Suprapubic skin (tissue), 3 donors: Measurements from ENCODE around the gene RCN2.

Experiments
- EP300 ChIP-seq: sonication (generic); formaldehyde crosslinking; IDR thresholded peaks from one replicate; pipeline ENCODE4 v1.6.1; 2017; ENCODE audit warnings: antibody characterized with exemption
- TF ChIP-seq, protein P1 (sequence below), 2 donors: fragments of 200-600 bp in 1 of 2; fragments of 450-650 bp in 1 of 2; sonication (generic) in 1 of 2; IDR thresholded peaks; one replicate each; pipeline ENCODE4 v1.5.1; 2016 to 2019; ENCODE audit warnings: antibody characterized with exemption in 2 of 2, mild to moderate bottlenecking in 1 of 2, moderate library complexity in 1 of 2

DNA sequence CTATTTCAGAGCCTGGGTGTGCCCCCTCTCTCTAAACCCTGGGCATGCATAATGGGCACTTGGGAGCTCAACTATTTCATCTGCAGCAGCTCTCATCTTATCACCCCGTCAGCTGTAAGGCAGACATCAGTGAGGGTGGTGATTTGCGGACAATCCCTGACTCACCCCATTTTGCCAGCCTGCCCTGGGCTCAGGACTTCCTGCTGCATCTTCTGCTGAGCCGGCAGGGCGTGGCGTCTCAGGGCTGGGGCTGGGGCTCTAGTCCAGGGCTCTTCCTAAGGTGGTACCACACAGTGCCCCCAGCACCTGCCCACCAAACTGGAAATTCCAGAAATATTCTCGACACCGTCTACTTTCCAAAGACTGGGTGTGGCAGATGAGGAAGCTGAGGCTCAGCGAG is 62.5 kb downstream of the RCN2 start:
- no peak for TF ChIP-seq EP300
- TF ChIP-seq, protein P1, sequence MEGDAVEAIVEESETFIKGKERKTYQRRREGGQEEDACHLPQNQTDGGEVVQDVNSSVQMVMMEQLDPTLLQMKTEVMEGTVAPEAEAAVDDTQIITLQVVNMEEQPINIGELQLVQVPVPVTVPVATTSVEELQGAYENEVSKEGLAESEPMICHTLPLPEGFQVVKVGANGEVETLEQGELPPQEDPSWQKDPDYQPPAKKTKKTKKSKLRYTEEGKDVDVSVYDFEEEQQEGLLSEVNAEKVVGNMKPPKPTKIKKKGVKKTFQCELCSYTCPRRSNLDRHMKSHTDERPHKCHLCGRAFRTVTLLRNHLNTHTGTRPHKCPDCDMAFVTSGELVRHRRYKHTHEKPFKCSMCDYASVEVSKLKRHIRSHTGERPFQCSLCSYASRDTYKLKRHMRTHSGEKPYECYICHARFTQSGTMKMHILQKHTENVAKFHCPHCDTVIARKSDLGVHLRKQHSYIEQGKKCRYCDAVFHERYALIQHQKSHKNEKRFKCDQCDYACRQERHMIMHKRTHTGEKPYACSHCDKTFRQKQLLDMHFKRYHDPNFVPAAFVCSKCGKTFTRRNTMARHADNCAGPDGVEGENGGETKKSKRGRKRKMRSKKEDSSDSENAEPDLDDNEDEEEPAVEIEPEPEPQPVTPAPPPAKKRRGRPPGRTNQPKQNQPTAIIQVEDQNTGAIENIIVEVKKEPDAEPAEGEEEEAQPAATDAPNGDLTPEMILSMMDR (IDR thresholded peaks at IDR 0.05), result no peak
